Fibroblast of mammary gland (primary cell): Measurements from ENCODE around the gene GDPD3.
"Not testable (repeated sequence)": the region's sequence is repeated elsewhere in the genome, so short reads cannot be mapped to it uniquely, and the experiment has no call there.

Source experiments
- DNase-seq: peaks from one replicate; pipeline ENCODE4 v3.0.0-alpha.2; 2010; ENCODE audit warnings: low read depth
- H3K4me3 ChIP-seq: 2 replicates; pipeline ENCODE4 v1.5.1; 2011; ENCODE audit warnings: low read depth, mild to moderate bottlenecking, low read length, moderate library complexity; ENCODE audit not compliant: control insufficient read depth
- CTCF ChIP-seq: conservative IDR thresholded peaks from 2 replicates; pipeline ENCODE4 v1.5.1; 2011; ENCODE audit warnings: low read depth, low read length, inconsistent platforms; ENCODE audit not compliant: control insufficient read depth, insufficient read depth

GDPD3 gene

GRCh38 chr16:30117768-30118167 is 4.4 kb upstream of the GDPD3 start:
- TF ChIP-seq CTCF, result no peak
- H3K4me3 ChIP-seq, result no peak overlapping the region

GRCh38 chr16:30116291-30117207 is 3.2 kb upstream of the GDPD3 start:
- no peak for DNase-seq
- H3K4me3 ChIP-seq, result no peak overlapping the region
- TF ChIP-seq CTCF, result no peak

More at GRCh38 chr16:30117768-30118167, 4.4 kb upstream of the GDPD3 start:
- no peak for DNase-seq

GRCh38 chr16:30115238-30115637 is 1.9 kb upstream of the GDPD3 start:
- no peak for TF ChIP-seq CTCF
- DNase-seq, result no peak
- no peak overlapping the region for H3K4me3 ChIP-seq

GRCh38 chr16:30114833-30115232 is 1.5 kb upstream of the GDPD3 start:
- not testable (repeated sequence) for H3K4me3 ChIP-seq, DNase-seq

GRCh38 chr16:30114411-30114810 is 1.1 kb upstream of the GDPD3 start:
- no peak overlapping the region for H3K4me3 ChIP-seq
- DNase-seq, result no peak
- no peak for TF ChIP-seq CTCF

GRCh38 chr16:30113711-30114333 is 485 bp upstream of the GDPD3 start:
- no peak for TF ChIP-seq CTCF
- H3K4me3 ChIP-seq, result no peak overlapping the region
- peak; percentile 45 for DNase-seq
